Measurements from ENCODE around the gene SYCN.

DNA sequence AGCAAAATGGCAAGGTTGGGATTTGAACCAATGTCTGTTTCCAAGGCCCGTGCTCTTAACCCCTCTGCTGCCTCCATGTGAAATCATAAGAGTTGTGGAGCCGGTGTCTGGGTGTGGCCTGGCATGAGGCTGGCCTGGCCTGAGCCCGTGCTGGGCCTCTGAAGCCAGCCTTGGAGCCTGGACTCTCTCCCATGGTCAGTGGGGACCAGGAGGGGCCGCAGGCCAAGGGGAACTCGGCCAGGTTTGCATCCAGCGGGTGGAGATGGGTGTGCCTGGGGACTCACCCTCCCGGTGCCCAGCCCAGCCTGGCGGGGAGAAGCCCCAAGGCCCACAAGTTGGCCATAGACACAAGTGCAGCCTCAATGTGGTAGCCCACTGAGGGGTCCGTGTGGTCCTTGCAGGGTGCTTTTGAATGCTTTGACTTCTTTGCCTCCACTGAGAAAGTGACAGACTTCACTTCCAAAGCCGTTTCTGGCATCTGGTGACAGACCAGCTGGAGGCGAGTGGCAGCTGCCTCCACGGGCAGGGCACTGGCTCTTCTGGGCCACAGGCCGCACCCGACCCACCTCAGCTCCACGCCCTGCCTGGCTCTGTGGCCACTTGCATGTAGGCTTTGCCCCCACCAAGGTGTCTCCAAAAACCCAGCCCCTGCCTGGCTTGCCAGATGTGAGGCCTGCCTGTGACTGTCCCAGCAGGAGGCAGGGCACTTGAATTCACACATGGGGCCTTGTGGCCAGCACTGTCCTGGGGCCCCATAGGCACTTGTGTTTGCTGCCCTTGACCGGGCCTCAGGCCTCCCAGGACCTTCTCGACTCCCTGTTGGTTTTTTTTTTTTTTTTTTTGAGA, 33.5 kb downstream of the SYCN start:
- TF ChIP-seq YY1 (IDR thresholded peaks at IDR 0.05; ENCODE audit: extremely low read depth, insufficient replicate concordance, low read depth, low read length) = no peak
- TF ChIP-seq REST (IDR thresholded peaks at IDR 0.05; ENCODE audit: low read depth) = no peak
- no peak for TF ChIP-seq POLR2AphosphoS5 (IDR thresholded peaks at IDR 0.05; ENCODE audit: low read depth, low read length)
- TF ChIP-seq CTCF (IDR thresholded peaks at IDR 0.05 in 2 of 3, conservative IDR thresholded peaks at IDR 0.05 in 1 of 3; ENCODE audit: borderline replicate concordance in 1 of 3, insufficient read depth in 1 of 3, low read depth in 2 of 3, low read length in 2 of 3) = no peak
- no peak for TF ChIP-seq EZH2phosphoT487 (IDR thresholded peaks at IDR 0.05; ENCODE audit: borderline replicate concordance)
- TF ChIP-seq, protein P1, sequence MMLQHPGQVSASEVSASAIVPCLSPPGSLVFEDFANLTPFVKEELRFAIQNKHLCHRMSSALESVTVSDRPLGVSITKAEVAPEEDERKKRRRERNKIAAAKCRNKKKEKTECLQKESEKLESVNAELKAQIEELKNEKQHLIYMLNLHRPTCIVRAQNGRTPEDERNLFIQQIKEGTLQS (IDR thresholded peaks at IDR 0.05) = no peak
- TF ChIP-seq EGR1 (IDR thresholded peaks at IDR 0.05; ENCODE audit: low read depth) = no peak
- no peak for TF ChIP-seq SRF (IDR thresholded peaks at IDR 0.05; ENCODE audit: low read depth)
- no peak for TF ChIP-seq ZBTB33 (IDR thresholded peaks at IDR 0.05; ENCODE audit: extremely low read depth, insufficient replicate concordance, low read length)

Data from HCT116 (cell line).